Fibroblast of pulmonary artery (primary cell): ENCODE data around the gene ZNF367.

ENCODE experiments used
- DNase-seq: peaks from one replicate; pipeline ENCODE4 v3.0.0-alpha.2; 2010; ENCODE audit warnings: low read depth
- H3K4me3 ChIP-seq: replicated peaks from 2 replicates; pipeline ENCODE4 v1.5.1; 2011; ENCODE audit warnings: low read depth, mild to moderate bottlenecking, control low read depth, low read length, moderate library complexity
- TF ChIP-seq, protein P1 (sequence below): IDR thresholded peaks from 2 replicates; pipeline ENCODE4 v1.5.1; 2011; ENCODE audit warnings: mild to moderate bottlenecking, control low read depth, low read length, inconsistent platforms; ENCODE audit errors: missing control alignments

ZNF367 gene

DNA sequence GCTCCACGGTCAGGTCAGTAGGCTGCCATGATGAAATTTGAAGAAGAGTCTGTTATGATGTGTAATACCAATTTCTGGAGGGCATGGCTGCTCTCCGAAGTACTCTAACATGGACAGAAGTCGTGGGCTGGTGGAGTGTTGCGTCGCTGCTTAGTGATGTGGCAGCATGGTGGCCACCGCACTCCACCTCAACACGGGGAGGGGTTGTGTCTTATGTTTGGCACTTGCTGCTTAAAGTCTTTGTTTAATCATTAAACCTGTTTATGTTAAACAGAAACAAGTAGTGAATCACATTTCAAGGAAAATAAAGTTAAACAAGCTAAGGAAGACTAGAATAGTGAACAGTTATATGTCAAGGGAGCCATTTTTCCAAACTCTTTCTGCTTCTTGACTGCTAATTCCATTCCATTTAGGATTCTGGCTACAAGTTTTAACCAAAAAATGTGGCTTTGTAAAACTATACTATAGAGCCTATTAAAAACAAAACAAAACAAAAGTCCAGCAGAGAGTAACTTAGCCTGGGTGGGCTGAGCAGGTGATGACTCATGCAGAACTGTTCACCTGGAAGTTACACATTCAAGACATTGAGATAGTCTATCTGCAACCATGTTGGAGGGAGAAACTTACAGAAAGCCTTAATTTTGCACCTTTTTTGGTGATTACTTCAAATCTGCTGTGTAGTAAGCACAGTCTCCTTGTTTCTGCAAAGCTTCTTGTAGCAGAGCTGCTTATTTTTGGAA is 41.3 kb upstream of the ZNF367 start:
- H3K4me3 ChIP-seq: no peak overlapping the region
- TF ChIP-seq, protein P1, sequence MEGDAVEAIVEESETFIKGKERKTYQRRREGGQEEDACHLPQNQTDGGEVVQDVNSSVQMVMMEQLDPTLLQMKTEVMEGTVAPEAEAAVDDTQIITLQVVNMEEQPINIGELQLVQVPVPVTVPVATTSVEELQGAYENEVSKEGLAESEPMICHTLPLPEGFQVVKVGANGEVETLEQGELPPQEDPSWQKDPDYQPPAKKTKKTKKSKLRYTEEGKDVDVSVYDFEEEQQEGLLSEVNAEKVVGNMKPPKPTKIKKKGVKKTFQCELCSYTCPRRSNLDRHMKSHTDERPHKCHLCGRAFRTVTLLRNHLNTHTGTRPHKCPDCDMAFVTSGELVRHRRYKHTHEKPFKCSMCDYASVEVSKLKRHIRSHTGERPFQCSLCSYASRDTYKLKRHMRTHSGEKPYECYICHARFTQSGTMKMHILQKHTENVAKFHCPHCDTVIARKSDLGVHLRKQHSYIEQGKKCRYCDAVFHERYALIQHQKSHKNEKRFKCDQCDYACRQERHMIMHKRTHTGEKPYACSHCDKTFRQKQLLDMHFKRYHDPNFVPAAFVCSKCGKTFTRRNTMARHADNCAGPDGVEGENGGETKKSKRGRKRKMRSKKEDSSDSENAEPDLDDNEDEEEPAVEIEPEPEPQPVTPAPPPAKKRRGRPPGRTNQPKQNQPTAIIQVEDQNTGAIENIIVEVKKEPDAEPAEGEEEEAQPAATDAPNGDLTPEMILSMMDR: no peak
- no peak for DNase-seq

DNA sequence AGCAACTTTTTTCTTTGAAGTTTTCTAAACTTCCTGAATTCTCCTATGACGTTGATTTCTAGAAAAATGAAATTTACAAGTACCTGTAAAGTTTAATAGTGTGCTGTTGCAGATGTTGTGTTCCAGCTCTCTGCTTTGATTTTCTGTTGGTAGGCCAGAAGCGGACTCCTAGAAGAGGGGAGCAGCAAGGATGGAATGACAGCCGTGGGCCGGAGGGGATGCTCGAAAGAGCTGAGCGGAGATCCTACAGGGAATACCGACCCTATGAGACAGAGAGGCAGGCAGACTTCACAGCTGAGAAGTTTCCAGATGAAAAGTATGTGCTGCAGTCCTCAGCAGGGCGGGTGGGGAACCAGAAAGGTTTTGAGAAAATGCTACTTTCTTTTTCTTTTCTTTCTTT is 40.1 kb upstream of the ZNF367 start:
- no peak for DNase-seq
- no peak overlapping the region for H3K4me3 ChIP-seq
- TF ChIP-seq, protein P1: no peak

DNA sequence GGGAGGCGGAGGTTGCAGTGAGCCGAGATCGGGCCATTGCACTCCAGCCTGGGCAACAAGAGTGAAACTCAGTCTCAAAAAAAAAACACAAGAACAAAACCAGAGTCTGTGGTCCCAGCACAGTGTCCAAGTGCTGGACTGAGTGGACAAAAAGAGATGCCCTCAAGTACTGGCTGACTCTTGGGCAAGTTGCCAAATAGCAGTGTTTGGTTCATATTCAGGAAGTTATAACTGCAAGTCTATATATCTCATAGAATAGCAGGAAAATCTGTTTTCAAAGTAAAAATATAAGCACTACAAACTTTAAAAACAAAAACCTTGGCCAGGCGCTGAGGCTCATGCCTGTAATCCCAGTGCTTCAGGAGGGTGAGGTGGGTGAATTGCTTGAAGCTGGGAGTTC is 39.1 kb upstream of the ZNF367 start:
- DNase-seq: peak; percentile 24
- TF ChIP-seq, protein P1: no peak
- H3K4me3 ChIP-seq: no peak overlapping the region

DNA sequence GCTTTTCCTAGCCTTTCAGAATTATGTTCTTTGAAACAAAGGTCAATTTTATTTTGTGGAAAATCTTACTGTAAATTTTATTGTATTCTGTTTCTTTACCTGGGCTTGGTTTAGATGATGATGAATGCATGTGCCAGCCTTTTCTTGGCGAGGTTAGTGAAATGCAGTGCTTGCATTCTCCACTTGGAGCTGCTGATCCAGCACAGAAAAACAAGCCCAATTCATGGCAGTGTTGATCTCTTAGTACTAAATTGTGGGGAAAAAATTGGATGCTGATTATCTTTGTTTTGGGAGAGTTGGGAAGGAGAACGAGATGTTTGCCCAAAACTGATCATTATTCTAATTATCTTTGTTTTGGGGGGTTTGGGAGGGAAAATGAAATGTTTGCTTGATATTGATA is 35.5 kb upstream of the ZNF367 start:
- peak; percentile 62 for DNase-seq
- TF ChIP-seq, protein P1: peak; percentile 72
- no peak overlapping the region for H3K4me3 ChIP-seq

DNA sequence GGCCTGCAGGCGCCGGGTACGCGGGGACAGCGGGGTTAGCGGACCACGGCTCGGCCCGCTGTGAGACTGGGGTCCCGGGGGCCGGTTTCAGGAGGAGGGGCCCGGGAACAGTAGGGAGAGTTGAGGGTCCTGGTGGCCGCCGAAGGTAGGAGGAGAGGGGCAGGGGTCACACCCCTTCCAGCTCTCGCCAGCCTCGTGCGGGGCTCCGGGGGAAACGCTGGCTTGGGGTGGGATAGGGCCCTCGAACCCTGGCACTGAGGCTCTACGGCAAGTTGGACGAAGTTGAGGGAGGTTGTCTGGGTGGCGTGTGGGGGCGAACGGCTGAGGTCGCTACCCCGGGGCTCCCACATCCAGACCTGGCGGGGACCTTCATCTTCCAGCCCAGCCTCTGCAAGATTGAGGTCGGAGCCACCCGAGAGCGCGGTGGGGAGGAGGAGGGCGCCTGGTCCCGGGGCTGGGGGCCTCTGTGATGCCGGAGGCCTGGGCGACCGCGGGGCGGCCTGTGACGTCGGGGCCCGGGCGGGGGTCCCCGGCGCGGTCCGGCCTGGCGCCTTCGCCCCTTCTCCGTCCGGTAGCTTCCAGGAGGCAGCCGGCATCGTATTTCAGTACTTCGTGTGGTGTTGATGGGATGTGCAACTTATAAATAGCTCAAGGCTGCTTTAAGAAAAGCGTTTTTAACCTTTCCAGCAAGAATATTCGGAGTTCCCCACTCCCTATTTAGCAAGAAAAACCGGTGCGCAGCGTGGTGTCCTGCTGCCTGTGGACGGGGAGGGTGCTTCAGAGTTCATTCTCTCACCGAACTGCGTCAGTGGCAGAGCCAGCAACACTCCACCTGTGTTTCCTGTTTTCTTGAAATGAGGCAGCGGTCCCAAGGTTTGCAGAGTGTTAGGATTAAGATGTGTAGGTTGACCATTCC is 32.7 kb upstream of the ZNF367 start:
- H3K4me3 ChIP-seq: peak overlapping the region; percentile 58
- DNase-seq: peak; percentile 21
- TF ChIP-seq, protein P1: no peak

DNA sequence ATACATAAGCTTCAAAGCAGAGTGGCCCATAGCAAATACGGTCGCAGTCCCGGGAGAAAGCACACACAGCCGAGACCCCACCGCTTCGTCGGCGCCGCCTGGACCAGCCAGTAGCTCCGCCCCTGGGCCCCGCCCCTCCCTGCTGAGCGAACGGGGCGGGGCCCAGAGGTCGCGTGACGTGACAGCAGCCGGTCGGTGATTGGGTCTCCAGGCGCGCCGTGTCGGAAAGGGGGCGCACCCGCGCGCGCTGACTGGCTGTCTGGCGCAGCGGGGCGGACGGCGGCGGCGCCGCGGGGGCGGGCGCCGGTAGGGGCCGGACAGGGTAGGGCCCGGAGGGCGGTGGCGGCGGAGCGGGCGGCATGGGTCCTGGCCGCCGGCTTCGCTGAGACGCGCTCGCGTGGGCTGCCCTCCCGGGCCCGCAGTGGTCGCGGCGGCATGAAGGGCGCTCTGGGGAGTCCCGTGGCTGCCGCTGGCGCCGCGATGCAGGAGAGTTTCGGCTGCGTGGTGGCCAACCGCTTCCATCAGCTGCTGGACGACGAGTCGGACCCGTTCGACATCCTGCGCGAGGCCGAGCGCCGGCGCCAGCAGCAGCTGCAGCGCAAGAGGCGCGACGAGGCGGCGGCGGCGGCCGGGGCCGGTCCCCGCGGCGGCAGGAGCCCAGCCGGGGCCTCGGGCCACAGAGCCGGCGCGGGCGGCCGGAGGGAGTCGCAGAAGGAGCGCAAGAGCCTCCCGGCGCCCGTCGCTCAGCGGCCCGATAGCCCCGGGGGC is 31.9 kb upstream of the ZNF367 start, which contains the start of gene HABP4:
HABP4 (plus strand) TSS at position 325 of the 768 bp plus-strand sequence; CDS start at position 436, 111 bp downstream.
- DNase-seq: peak; percentile 94
- TF ChIP-seq, protein P1: no peak
- H3K4me3 ChIP-seq: peak within 1 kb of the TSS; percentile 58
